AG08395 (cell line): Measurements from ENCODE around the gene ANXA11.

Source experiments
- DNase-seq: peaks from one replicate; pipeline ENCODE4 v3.0.0; 2012; ENCODE audit warnings: mixed read lengths, low spot score

The ANXA11 gene

DNA sequence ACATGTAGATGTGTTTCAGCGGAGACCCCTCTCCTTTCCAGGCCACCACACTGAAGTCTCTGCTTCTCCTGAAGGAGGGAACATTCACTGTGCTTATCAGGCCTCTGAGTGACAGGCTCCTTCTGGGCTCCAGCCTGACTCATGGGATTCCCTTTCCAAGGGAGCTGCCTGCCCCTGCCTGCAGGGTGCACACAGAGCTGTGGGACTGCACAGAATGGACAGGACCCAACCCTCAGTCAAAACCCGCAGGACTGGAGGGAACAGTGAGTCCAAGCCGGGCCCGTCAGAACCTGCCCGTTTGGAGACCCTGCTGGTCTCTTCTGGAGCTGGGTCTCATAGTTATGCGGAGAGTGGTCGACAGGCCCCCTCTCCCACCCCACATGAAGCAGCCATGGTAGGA, 40.2 kb downstream of the ANXA11 start:
- peak; percentile 42 for DNase-seq

DNA sequence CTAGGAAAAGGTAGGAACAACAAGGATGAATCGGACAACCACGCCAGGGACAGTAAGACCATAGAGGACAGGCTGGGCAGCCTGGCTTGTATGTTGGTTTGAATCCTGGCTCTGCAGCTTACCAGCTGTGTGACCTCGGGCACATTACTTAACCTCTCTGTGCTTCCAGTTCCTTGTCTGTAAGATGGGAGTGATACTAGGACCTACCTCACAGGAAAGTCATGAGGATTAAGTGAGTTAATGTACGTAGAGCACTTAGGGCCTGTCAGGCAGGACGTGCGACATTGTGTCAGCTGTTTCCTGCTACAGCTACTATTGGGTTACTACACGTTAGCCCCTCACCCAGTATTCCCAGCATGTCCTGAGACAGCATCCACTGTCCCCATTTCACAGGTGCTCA, 40.7 kb downstream of the ANXA11 start:
- DNase-seq = no peak

DNA sequence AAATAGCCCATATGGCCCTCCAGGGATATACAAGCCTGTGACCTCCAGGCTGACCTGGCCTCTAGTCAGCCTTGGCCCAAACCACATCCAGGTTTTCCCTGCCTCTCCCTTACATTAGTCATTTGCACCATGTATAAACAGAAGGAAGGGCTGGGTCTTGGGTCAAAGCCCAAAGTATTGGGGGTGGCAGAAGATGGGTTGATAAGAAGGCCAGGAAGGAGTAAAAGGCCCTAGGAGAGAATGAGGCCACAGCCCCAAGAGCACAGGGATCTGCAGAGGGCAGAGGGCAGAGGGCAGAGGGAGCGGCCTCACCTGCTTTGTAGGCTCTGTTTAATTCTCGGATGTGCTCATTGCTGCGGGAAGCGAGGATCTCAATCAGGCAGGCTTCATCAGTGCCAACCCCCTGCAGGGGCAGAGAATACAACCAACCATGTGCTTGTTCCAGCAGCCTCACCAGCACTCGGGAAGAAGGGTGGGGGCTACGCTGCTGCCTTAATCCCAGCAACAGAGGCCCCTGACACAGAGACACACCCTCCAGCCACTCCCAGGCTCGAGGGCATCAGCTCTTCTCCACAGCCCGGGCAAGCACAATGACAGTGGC, 41.5 kb downstream of the ANXA11 start:
- peak; percentile 62 for DNase-seq

DNA sequence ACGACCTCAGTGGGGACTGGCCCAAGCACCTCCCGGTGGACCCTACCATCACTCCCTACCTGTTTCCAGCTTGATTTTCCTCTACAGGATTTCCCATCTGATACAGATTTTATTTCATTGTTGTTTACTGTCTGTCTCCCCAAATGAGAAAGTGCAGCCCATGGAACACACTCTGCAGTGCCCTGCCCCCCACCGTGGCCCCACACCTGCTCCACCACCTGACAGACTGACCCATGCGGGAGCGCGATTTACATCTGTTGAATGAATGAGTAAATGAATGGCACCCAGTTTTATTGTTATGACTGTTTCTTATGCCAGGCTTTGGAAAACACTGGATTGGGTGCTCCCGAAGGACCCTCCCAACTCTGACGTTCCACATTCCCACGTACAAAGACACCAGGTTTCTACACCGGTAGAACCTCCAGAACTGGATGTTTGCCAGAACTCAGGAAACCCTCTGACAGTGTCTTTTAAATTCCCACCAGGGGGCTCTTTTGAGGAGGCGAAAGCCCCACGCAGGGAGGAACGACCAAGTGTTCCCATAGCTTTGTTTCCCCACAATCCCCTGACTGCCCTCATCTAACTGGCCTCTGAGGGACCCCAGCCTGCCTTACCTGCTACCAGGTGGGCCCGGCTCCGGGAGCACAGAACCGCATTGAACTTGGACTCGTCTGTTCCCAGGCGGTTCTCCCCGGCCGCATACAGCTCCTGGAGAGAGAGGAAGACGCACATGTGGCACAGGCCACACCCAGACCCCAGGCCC, 43.8 kb downstream of the ANXA11 start:
- DNase-seq = no peak

DNA sequence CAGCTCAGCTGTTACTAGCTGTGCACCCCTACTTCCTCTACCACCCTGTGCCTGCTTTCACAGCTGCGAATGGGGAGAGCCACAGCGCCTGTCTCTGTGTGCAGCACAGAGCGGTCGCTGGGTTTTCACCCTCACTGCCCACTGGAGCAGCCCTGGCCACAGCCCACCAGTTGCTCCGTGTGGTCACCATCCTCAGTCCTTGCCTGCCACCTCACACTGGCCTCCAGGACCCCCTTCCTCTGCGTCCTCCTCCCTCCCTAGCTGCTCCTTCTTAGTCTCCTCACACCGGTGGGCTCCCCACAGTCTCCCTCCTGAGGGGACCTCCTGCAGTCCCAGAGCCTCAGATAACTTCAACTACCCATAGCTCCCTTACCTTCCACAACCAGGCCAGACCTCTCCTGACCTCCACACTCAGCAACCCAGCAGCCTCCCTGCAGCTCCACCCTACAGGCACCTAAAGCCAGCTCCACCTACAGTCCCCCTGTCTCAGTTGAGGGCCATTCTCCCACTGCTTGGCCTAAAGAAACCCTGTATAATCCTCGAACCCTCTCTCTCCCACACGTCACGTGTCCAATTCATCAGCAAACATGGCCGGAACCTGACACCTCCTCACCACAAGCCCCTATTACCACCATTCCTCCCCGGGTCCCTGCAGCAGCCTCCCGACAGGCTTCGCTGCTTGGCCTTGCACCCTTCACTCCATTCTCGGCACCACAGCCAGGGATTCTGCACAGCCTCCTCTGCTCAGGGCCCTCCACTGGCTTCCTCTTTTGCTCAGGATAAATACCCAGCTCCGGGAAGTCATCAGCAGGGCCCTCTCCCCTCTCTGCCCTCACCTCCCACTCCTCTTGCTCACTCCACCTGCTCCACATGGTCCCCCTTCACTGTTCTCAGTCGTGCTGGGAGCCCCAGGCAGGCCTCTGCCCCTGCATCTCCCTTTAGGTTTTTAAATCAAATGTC, 44.7 kb downstream of the ANXA11 start:
- no peak for DNase-seq

DNA sequence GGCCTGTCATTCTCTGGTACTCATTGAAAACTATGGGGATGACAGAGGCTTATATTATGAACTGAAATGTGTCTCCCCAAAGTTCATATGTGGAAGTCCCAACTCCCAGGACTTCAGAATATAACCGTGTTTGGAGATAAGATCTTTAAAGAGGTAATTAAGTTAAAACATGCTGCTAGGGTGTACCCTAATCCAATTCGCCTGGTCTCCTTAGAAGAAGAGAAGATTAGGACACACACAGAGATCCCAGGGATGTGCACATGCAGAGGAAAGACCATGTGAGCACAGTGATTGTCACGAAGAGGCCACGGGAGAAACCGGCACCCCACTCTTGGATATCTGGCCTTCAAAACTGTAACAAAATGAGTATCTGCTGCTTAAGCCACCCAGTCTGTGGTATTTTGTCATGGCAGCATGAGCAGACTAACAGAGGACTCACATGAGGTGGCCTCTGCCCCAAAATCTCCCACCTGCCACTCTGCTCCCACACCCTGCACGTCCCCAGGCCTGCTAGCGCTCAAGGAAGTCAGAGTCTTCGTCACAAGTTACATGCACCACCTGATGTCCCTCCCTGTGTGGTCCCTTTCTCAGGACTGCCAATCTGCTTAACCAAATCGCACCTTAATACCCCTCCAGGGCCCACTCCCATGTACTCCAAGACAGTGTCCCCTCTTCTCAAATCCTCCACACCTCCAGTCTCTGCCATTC, 46.0 kb downstream of the ANXA11 start:
- DNase-seq = no peak

DNA sequence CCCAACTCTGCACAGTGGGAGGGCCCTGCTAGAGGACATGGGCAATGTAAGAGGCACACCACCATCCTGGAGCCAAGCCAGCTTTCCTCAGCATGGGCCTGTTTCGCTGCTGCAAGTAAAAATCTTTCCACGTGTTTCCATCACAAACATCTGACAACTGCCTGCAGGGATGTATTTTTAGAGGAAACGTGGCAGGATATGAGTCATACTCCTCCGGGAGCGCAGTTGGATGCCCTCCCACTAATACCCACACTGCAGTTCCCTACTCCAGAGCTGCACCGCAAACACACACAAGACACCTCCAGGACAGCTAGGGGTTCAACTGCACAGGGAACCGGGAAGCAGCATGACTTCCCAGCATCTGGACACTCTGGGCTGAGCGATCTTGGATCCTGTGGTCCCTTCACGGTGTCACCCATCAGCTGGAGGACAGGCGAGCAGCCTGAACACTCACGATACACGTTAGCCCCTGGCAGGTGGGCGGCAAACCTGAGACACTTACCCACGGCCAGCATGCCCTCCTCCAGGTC, 46.7 kb downstream of the ANXA11 start:
- peak; percentile 91 for DNase-seq

DNA sequence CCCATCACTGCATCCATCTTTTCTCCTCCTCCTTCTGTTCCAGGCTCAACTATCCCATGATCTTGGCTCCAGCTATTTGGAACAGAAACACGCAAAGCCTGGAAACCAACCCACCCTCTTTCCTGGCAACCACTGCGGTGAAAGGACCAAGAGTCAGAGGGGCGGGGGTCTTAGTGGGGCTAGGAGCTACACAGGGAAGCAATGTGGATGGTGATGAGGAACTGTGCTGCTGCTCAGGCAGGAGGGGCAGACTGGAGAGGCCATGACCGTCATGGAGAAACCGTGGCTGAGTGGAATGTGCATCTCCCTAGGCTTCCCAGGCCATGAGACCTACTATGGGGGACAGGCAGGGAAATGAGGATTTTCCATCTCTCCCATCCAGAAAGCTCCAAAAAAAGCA, 47.2 kb downstream of the ANXA11 start:
- DNase-seq = no peak

DNA sequence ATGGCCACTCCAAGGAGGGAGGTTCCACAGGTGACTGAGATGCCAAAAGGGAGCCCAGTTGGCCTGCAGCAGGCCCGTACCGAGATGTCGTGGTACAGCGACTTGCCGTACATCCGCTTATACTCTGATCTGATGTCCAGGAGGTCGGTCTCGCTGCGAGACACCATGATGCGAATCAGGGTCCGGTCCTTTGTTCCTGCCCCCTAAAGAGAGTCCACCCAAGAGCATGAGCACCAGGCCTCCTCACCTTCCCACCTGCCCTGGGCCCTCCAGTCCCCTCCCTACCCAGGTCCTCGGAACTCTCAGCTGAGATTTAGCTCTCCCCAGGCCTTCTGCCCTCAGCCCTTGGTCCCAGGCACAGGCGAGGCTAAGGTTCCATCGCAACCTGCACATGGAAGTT, 47.8 kb downstream of the ANXA11 start:
- DNase-seq = no peak

DNA sequence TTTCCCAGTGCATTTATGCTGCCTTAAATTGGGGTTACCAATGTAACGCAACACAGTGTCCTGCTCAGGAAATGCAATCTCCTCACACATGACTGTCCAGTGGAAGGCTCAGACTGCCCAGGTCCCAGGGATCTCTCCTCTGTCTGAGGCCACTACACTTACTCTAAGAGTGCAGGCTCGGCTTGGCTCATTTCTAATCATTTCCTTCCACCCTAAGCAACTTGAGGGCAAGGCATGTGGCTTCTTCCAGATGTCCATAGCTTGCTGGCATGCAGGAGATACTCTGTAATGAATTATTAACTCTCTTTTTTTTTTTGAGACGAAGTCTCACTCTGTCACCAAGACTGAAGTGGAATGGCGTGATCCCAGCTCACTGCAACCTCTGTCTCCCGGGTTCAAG, 49.1 kb downstream of the ANXA11 start:
- no peak for DNase-seq

DNA sequence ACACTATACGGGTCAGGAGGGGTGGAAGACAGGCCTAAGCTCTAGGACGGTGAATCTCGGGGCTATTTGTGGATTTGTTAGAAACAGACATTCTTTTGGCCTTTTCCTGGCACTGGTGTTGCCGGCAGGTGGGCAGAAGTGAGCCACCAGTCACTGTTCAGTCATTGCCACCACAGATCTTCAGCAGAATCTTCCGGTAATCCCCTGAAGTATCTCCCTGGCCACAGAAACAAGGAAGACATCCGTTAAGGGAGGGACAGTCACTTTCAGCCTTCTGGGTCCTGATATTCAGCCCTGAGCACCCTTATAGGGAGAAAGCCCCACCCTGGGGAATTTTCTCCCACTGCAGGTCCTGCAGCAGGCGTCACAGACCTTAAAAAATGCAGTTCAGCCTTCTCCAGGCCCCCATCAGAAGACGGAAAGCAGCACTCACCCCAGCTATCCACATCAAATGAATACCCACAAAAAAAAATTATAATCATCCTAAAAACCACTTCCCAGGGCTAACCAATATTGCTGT, 49.6 kb downstream of the ANXA11 start:
- DNase-seq = no peak

DNA sequence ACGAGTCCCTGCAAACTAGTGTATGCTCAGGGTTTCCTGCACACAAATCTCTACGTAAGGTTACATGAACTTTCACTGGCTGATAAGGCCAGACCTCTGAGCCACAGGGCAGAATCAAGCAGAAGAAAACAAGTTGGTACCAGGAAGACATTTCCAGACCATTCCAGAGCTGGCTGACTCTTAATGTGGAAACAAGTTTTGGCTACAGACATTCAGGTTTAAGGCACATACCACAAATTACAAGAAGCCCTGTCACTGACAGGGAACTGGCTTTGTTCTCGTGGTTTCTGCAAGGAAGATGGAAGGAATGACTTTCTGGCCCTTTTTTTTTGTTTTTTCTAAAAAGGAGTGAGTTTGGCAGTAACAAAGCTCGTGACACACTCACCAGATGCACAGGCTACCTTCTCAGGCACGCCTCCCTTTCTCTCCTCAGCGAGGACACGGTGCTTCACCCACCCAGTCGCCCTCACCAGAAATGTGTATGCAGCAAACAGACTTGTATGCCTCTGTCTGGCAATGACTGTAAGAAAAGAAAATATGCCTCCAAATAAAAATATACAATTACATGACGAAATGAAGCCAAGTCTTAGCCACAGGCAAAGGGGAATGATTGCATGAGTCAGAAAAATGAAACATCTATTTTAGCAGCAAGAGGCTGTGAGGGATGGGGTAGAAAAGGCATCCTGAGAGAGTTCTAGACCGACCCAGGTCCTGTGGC, 50.2 kb downstream of the ANXA11 start:
- DNase-seq = peak; percentile 90

DNA sequence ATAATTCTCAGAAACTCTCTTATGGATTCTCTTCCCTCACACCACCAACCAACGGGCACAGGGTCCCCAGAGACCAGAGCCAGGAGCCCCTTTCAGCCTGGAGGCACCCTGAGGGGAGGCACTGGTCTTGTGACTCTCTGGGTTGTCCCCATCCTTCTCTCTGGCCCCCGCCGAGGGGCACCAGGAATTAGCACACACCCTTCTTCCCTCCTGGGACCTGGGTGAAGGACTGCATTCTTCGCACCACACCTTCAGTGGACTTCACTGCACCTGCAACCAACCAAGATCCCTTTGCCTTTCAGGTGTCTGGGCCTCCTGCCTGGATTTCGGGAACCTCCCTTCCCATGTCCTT, 50.7 kb downstream of the ANXA11 start:
- DNase-seq = no peak

DNA sequence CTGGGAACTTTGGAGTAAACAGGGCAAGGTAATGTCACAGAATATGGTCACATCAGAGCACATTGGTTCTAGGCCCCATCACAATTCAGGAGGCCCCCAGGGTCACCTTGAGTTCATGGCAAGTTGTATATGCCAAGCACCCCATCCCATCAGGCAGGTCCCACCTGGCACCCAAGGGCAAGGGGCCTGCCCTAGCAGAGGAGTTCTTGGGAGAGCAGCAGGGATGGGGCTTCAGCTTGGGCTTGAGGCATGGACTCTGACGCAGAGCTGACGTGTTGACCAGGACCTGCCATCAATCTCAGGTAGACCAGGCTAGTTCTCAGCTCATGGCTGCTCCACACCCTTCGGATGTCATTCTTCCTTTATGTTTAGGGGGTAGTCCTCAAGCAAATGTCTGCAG, 51.9 kb downstream of the ANXA11 start:
- no peak for DNase-seq

DNA sequence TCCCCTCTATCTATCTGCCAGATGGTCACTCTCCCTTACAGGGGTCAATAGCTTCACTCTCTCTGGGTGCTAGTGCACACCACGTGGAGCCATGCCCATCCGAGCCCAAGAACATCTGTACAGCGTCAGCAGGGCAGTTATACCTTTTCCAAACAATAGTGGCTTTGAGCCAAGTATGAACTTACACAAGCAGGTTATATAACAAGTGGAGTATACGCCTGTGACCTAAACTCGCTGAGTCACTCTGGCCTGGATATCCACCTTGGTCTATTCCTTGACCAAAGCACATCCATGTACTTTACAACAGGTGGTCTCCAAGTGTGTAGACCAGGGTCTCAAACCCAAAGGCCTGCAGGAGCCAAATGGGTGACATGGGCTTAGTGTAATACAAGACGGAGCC, 52.5 kb downstream of the ANXA11 start:
- no peak for DNase-seq

DNA sequence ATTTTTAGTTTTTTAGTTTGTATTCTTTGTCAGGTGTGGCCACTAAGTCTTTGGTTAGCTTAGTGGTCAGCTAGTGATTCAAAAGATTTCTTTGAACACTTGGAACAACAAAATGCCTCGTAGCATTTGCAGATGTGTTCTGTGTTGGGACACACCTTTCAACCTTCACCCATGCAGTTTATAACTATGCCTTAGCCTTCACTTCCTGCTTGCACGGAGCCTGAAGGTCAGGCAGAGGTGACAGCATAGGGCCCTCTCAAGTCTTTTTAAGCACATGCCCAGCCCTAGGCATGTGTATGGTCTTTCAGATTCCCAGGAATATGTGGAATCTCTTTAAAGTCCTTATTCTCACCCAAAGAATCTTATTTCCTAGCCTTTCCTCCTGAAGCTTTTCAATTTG, 55.2 kb downstream of the ANXA11 start:
- DNase-seq = no peak

DNA sequence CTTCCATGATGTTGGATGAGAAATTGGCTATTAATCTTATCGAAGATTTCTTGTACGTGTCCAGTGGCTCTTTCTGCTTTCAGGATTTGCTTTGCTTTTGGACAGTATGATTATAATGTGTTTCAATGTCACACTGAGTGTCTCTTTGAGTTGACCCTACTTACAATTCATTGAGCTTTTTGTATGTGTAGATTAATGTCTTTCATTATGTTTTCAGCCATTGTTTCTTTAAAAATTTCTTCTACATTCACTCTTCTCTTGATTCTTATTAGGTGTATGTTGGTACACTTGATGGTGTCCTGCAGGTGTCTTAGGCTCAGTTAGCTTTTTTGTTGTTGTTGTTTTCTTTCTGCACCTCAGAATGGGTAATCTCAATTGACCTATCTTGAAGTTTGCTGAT, 56.2 kb downstream of the ANXA11 start:
- no peak for DNase-seq

DNA sequence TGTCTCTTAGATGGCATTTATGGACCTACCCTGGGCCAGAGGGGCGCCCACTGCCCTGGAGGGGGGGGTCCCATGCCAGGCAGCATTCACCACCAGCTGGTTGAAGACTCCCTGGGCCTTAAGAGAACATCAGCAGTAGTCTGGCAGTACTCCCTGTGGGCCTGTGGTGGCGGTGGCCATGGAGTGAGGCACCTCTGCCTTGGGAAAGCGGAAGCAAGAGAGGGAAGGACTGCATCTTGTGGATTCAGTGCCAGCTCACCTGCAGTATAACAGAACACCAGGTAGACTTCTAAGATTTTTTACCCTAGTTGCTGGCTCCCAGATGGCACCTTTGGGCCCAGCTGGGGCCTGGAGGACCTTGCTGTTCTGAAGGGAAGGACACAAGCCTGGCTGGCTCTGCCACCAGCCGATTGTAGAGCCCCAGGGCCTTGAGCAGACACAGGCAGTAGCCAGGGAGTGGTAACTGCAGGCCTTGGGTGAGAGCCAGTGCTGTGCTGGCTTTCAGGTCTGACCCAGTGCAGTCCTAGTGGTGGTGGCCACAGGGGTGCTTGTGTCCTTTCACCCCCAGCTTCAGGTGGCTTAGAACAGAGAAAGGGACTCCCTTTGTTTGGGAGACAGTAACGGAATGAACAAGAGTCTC, 57.1 kb downstream of the ANXA11 start:
- DNase-seq = no peak

DNA sequence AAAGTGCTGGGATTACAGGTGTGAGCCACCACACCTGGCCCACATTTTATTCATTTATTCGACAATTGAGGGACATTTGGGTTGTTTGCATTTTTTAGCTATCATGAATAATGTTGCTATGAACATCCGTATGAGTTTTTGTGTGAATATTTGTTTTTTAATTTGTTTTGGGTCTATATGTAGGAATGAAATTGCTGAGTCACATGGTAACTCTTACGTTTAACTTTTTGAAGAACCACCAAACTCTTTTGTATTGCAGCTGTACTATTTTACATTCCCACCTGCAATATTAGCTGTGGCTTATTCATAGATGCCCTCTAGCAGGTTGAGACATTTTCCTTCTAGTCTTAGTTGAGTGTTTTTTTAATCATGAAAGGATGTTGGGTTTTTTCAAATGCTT, 58.4 kb downstream of the ANXA11 start:
- DNase-seq = no peak

DNA sequence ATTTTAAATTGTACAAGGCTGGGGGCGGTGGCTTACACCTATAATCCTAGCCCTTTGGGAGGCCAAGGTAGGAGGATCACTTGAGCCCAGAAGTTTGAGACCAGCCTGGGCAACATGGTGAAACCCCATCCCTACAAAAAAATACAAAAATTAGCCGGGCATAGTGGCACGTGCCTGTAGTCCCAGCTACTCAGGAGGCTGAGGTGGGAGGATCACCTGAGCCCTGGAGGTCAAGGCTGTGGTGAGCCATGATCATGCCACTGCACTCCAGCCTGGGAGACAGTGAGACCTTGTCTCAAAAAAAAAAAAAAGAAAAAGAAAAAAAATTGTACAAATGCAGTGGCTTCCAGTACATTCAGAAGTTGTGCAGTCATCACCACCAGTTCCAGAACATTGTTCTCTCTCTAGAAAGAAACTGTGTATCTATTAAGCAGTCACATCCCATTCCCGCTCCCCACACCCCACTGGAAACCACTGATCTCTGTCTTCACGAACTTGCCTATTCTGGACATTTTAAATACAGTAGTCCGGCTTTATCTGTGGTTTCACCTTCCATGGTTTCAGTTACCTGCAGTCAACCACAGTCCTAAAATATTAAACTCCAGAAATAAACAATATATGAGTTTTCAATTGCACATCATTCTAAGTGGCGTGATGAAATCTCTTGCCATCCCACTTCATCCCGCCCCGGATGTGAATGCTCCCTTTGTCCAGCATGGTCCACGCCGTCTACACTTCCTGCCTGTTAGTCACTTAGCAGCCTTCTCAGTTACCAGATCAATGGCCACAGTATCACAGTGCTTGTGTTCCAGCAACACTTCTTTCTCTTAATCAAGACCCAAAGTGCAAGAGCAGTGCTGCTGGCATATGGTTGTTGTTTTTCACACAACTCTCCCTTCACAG, 59.7 kb downstream of the ANXA11 start:
- DNase-seq = peak; percentile 41
